A549 (cell line): ENCODE results near the gene LINC01488. TPM values are rescaled to one million over a fixed set of nuclear protein-coding genes. Genes with fewer than 3 reads are reported as not detected.
A peak's percentile ranks its signal among the peaks of the same experiment; 100 is the strongest.

Source experiments
- ATAC-seq, 2 experiments: fragments of 200-7000 bp in 1 of 2; fragments of >200 bp in 1 of 2; cut with Nextera tagmentation in 1 of 2; cut with Tn5 transposase in 1 of 2; 3 replicates each; pipeline versions ENCODE4 v1.8.0 to v1.9.1; 2018 to 2020; ENCODE audit warnings: mild to moderate bottlenecking in 1 of 2, moderate library complexity in 1 of 2
- CTCF ChIA-PET: fragments of 300-600 bp; sonication (Branson Sonifier 250); formaldehyde crosslinking; extraction: SDS; loops from one replicate; lab custom pipeline; 2021; ENCODE audit warnings: antibody characterized with exemption, inconsistent platforms; lab: Yijun Ruan, JAX
- POLR2A ChIA-PET: fragments of 350-600 bp; formaldehyde crosslinking; extraction: SDS; loops from one replicate; lab custom pipeline; 2021; ENCODE audit warnings: antibody characterized with exemption, inconsistent platforms; lab: Yijun Ruan, JAX
- DNase-seq, 2 experiments: peaks; one replicate each; pipeline versions ENCODE4 v3.0.0 to v3.0.0-alpha.2; 2011 to 2016; ENCODE audit warnings: low read depth in 1 of 2, low spot score in 1 of 2
- FAIRE-seq: peaks from 2 replicates; lab custom pipeline; 2011; peaks lifted over from hg19 to GRCh38; lab: Jason Lieb, UNC
- H3K27ac ChIP-seq, 2 experiments: fragments of >200 bp; sonication (Bioruptor Twin); formaldehyde crosslinking; 3 replicates each; pipeline ENCODE4 v1.5.1; 2016 to 2017
- H3K4me1 ChIP-seq: fragments of >200 bp; sonication (Bioruptor Twin); formaldehyde crosslinking; 3 replicates; pipeline ENCODE4 v1.6.1; 2016
- H3K4me2 ChIP-seq: fragments of >200 bp; sonication (Bioruptor Twin); formaldehyde crosslinking; 3 replicates; pipeline ENCODE4 v1.6.1; 2016
- H3K4me3 ChIP-seq: fragments of >200 bp; sonication (Bioruptor Twin); formaldehyde crosslinking; 3 replicates; pipeline ENCODE4 v1.5.1; 2016
- H3K9me3 ChIP-seq: fragments of >200 bp; sonication (Bioruptor Twin); formaldehyde crosslinking; 3 replicates; pipeline ENCODE4 v1.6.1; 2016
- CHD2 ChIP-seq: fragments of 150-350 bp; IDR thresholded peaks from 2 replicates; pipeline ENCODE4 v1.6.1; 2014; ENCODE audit warnings: low read length; ENCODE audit not compliant: partially characterized antibody
- EHF ChIP-seq: fragments of 250-450 bp; sonication (Bioruptor Pico); IDR thresholded peaks from 2 replicates; pipeline ENCODE4 v1.5.0; 2020; ENCODE audit warnings: mild to moderate bottlenecking
- ESRRA ChIP-seq: fragments of 150-350 bp; IDR thresholded peaks from 2 replicates; pipeline ENCODE4 v1.6.1; 2014; ENCODE audit warnings: mild to moderate bottlenecking, low read length, borderline replicate concordance
- GATA3 ChIP-seq: IDR thresholded peaks from 2 replicates; pipeline ENCODE4 v1.6.1; 2012; ENCODE audit warnings: borderline replicate concordance
- HEYL ChIP-seq: fragments of 250-450 bp; sonication (Bioruptor Pico); IDR thresholded peaks from 2 replicates; pipeline ENCODE4 v1.8.0; 2021; ENCODE audit warnings: mild to moderate bottlenecking, moderate library complexity
- HOXB5 ChIP-seq: fragments of 250-450 bp; sonication (Bioruptor Pico); IDR thresholded peaks from 2 replicates; pipeline ENCODE4 v1.5.0; 2020; ENCODE audit warnings: mild to moderate bottlenecking, moderate library complexity
- JUNB ChIP-seq: fragments of >200 bp; sonication (Bioruptor Twin); formaldehyde crosslinking; IDR thresholded peaks from 2 replicates; pipeline ENCODE4 v1.6.1; 2016
- KDM5A ChIP-seq: fragments of 200-600 bp; sonication (generic); IDR thresholded peaks from 2 replicates; pipeline ENCODE4 v1.6.1; 2016; ENCODE audit warnings: antibody characterized with exemption, mild to moderate bottlenecking
- MAZ ChIP-seq: fragments of 150-350 bp; IDR thresholded peaks from 2 replicates; pipeline ENCODE4 v1.6.1; 2014; ENCODE audit warnings: antibody characterized with exemption, low read depth, low read length, borderline replicate concordance
- MYC ChIP-seq: IDR thresholded peaks from 2 replicates; pipeline ENCODE4 v1.6.1; 2012; ENCODE audit warnings: mild to moderate bottlenecking, inconsistent platforms, low read length, improper control_type of control experiment, borderline replicate concordance
- POLR2AphosphoS2 ChIP-seq: conservative IDR thresholded peaks from 2 replicates; pipeline ENCODE4 v1.6.1; 2012; ENCODE audit warnings: low read length, improper control_type of control experiment, inconsistent platforms
- RCOR1 ChIP-seq: fragments of 150-350 bp; IDR thresholded peaks from 2 replicates; pipeline ENCODE4 v1.6.1; 2014; ENCODE audit warnings: antibody characterized with exemption, low read length, low read depth
- RFX5 ChIP-seq: fragments of 450-650 bp; IDR thresholded peaks from 2 replicates; pipeline ENCODE4 v1.7.1; 2014; ENCODE audit warnings: antibody characterized with exemption, mild to moderate bottlenecking, moderate library complexity
- SMC3 ChIP-seq: fragments of >200 bp; sonication (Bioruptor Twin); formaldehyde crosslinking; IDR thresholded peaks from 3 replicates; pipeline ENCODE4 v1.6.1; 2018; ENCODE audit warnings: inconsistent platforms
- SREBF2 ChIP-seq: fragments of 450-650 bp; IDR thresholded peaks from 2 replicates; pipeline ENCODE4 v1.6.1; 2014; ENCODE audit warnings: mild to moderate bottlenecking, moderate library complexity
- ZSCAN20 ChIP-seq: fragments of 250-450 bp; sonication (Bioruptor Pico); IDR thresholded peaks from 2 replicates; pipeline ENCODE4 v1.8.0; 2022; ENCODE audit warnings: mild to moderate bottlenecking, moderate library complexity
- WGBS: methylation state at CpG from one replicate; pipeline ENCODE4 v1.1.6; 2017; ENCODE audit errors: missing lambda C conversion rate; 5-methylcytosine and 5-hydroxymethylcytosine counted together
- polyA plus RNA-seq, 4 experiments: library from polyadenylated mRNA; depleted of rRNA in 3 of 4; stranded (reverse); fragments of >200 nt; fragmentation: RNase III in 1 of 4; extraction: RNeasy Plus Mini Kit Qiagen cat#74134 plus additional on column Dnase treatment in 1 of 4; gene quantifications; 2 replicates in 3 of 4; 3 replicates in 1 of 4; pipeline ENCODE4 v1.2.3, GENCODE V29; 2011 to 2017
- TF ChIP-seq, protein P1 (sequence below): fragments of 250-450 bp; sonication (Bioruptor Pico); IDR thresholded peaks from 2 replicates; pipeline ENCODE4 v1.5.0; 2020; ENCODE audit warnings: low read depth, mild to moderate bottlenecking, moderate library complexity
- TF ChIP-seq, protein P2 (sequence below): fragments of >200 bp; sonication (Bioruptor Twin); formaldehyde crosslinking; IDR thresholded peaks from 3 replicates; pipeline ENCODE4 v1.5.1; 2016
- TF ChIP-seq, protein P3 (sequence below): fragments of 200-600 bp; sonication (generic); IDR thresholded peaks from 2 replicates; pipeline ENCODE4 v1.6.1; 2016; ENCODE audit warnings: antibody characterized with exemption, mild to moderate bottlenecking, moderate library complexity

The LINC01488 gene
- polyA plus RNA-seq, 2 of the 4 experiments (the other 2 are of a cell fraction): 0.05 TPM; not detected in 1

DNA sequence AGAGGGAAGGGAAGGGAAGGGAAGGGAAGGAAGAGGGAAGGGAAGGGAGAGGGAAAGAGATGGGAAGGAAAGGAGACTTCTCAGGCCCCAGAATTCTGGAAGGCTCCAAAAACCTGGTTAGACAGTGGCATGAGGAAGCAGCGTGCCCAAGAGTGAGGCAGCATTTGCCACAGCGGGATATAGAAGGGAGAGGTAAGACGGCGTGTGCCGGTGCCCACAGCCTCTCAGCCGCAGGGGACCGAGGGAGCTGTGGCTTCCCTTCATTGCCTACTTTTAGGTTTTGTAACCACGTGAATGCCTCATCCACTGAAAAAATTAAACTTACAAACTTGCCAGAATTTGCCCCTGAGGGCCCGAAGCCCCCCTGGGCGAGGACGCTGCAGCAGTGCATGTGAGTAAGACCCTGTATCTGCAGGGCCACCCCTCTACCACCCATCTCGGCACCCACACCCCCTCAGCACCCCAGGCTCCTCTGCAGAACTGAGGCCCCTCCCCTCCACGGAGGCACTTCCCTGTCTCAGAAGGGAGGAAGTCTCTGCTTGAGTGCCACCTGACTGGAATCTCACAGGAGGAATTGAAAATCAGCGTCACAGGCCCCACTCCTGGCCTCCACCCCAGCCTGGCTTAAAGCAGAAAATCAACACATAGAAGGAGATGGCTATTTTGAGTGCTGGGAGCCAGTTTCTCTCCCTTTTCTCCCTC lies 58.1 kb downstream of the LINC01488 start:
- DNase-seq (no peak), FAIRE-seq (no peak), ATAC-seq (no peak)
- ChIA-PET POLR2A (no interaction called here), CTCF (no interaction called here)
- H3K4me3 ChIP-seq: no peak overlapping the region
- WGBS: 90% methylated on average over 13 of the region's 14 CpGs
- H3K9me3 ChIP-seq: no peaks in the 10 kb centered on the region
- peak overlapping the region; percentile 39 to 85; a peak in 5 of 6 replicates for H3K27ac ChIP-seq
- H3K4me2 ChIP-seq: no peak overlapping the region
- H3K4me1 ChIP-seq: peaks cover 31% of the 10 kb centered on the region
- TF ChIP-seq, protein P1, sequence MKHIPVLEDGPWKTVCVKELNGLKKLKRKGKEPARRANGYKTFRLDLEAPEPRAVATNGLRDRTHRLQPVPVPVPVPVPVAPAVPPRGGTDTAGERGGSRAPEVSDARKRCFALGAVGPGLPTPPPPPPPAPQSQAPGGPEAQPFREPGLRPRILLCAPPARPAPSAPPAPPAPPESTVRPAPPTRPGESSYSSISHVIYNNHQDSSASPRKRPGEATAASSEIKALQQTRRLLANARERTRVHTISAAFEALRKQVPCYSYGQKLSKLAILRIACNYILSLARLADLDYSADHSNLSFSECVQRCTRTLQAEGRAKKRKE (CRISPR knock-in tag): no peak
- no peak for TF ChIP-seq MAZ
- TF ChIP-seq MYC: no peak
- no peak for TF ChIP-seq RFX5
- TF ChIP-seq, protein P2, sequence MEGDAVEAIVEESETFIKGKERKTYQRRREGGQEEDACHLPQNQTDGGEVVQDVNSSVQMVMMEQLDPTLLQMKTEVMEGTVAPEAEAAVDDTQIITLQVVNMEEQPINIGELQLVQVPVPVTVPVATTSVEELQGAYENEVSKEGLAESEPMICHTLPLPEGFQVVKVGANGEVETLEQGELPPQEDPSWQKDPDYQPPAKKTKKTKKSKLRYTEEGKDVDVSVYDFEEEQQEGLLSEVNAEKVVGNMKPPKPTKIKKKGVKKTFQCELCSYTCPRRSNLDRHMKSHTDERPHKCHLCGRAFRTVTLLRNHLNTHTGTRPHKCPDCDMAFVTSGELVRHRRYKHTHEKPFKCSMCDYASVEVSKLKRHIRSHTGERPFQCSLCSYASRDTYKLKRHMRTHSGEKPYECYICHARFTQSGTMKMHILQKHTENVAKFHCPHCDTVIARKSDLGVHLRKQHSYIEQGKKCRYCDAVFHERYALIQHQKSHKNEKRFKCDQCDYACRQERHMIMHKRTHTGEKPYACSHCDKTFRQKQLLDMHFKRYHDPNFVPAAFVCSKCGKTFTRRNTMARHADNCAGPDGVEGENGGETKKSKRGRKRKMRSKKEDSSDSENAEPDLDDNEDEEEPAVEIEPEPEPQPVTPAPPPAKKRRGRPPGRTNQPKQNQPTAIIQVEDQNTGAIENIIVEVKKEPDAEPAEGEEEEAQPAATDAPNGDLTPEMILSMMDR: no peak
- no peak for TF ChIP-seq HEYL (CRISPR knock-in tag)
- no peak for TF ChIP-seq ZSCAN20 (CRISPR knock-in tag)
- TF ChIP-seq ESRRA: no peak
- no peak for TF ChIP-seq GATA3

DNA sequence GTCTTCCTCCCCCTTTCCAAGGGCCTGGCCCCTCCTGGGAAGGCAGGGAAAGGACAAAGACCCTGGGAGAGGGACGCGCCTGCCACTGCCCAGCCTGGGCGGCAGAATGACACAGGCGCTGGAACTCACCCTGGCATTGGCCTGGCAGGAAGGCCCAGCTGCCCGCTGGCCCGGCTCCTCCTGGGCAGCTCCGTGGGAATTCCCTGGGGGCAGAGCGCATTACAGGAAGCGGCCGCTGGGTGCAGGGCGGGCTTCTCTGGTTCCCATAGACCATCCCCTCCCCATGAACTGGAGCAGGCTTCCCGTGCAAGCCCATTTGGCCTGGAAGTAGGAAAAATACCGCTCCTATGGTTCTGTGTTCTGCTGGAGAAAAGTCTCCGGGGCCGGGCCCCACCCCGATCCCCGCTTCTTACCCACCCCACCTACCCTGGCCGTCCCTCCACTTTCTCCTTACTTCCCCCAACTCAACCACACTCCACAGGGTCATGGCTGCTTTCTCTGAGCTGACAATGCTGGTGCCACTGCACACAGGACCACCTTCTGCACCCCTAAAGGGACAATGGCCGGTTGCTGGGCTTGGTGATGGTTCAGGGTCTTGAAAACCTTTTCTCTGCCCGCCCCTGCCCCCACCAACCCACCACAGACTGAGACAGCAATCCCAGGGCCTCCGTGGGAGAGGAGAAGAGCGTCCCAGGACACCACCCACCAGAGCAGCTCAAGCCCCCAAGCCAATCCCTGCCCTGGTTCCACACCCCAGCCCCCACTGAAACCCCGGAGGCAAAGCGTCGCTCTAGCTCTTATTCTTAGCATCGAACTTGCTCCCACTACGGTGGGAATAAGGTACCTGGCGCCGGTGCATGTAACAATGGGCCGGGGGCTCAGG lies 58.9 kb downstream of the LINC01488 start:
- peak overlapping the region; percentile 39 to 85; a peak in 5 of 6 replicates for H3K27ac ChIP-seq
- ATAC-seq: no peak
- CTCF ChIA-PET: interaction anchor here (1.3 kb wide), 1 partner anchor 21 kb away, joined by 5 read pairs; no protein-coding TSS in a partner anchor
- H3K4me1 ChIP-seq: peaks cover 31% of the 10 kb centered on the region
- TF ChIP-seq SMC3: no peak
- no peak for TF ChIP-seq EHF (CRISPR knock-in tag)
- TF ChIP-seq KDM5A: no peak
- TF ChIP-seq ZSCAN20 (CRISPR knock-in tag): no peak
- TF ChIP-seq POLR2AphosphoS2: no peak
- no peak for TF ChIP-seq SREBF2
- TF ChIP-seq, protein P1 (CRISPR knock-in tag): no peak
- TF ChIP-seq, all 56 proteins: peak for 0
- no peak for DNase-seq
- no peak for FAIRE-seq
- 93% methylated on average over 21 of the region's 30 CpGs for WGBS
- POLR2A ChIA-PET: interaction anchor here (0.7 kb wide), 1 partner anchor 104 kb away, joined by 5 read pairs; no protein-coding TSS in a partner anchor
- Histone ChIP-seq H3K4me2 (no peak overlapping the region; the same call in 2 of the 3 replicates), H3K4me3 (no peak overlapping the region), H3K9me3 (no peaks in the 10 kb centered on the region)

DNA sequence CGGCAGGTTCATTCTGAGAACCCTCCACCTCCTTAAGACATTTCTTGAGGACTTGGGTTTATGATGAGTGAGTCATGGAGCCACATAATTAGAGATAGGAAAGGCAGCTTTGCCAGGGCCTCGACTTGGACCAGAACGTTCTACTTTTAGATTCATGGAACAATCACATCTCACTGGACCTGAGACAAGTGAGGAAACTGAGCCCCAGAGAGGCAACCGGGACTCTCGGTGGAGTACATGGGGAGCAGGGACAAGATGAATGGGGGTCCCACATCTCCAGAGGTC lies 59.5 kb downstream of the LINC01488 start:
- 86% methylated on average over 4 of the region's 5 CpGs for WGBS
- CTCF ChIA-PET: interaction anchor here (1.3 kb wide), 1 partner anchor 22 kb away, joined by 5 read pairs; no protein-coding TSS in a partner anchor
- FAIRE-seq (no peak), ATAC-seq (no peak), DNase-seq (no peak)
- TF ChIP-seq, protein P2: no peak
- TF ChIP-seq, protein P3, sequence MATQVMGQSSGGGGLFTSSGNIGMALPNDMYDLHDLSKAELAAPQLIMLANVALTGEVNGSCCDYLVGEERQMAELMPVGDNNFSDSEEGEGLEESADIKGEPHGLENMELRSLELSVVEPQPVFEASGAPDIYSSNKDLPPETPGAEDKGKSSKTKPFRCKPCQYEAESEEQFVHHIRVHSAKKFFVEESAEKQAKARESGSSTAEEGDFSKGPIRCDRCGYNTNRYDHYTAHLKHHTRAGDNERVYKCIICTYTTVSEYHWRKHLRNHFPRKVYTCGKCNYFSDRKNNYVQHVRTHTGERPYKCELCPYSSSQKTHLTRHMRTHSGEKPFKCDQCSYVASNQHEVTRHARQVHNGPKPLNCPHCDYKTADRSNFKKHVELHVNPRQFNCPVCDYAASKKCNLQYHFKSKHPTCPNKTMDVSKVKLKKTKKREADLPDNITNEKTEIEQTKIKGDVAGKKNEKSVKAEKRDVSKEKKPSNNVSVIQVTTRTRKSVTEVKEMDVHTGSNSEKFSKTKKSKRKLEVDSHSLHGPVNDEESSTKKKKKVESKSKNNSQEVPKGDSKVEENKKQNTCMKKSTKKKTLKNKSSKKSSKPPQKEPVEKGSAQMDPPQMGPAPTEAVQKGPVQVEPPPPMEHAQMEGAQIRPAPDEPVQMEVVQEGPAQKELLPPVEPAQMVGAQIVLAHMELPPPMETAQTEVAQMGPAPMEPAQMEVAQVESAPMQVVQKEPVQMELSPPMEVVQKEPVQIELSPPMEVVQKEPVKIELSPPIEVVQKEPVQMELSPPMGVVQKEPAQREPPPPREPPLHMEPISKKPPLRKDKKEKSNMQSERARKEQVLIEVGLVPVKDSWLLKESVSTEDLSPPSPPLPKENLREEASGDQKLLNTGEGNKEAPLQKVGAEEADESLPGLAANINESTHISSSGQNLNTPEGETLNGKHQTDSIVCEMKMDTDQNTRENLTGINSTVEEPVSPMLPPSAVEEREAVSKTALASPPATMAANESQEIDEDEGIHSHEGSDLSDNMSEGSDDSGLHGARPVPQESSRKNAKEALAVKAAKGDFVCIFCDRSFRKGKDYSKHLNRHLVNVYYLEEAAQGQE: no peak
- TF ChIP-seq JUNB (no peak), ZSCAN20 (CRISPR knock-in tag) (no peak), CHD2 (no peak), HOXB5 (CRISPR knock-in tag) (no peak), RCOR1 (no peak), SMC3 (no peak)
- H3K4me2 ChIP-seq: peak overlapping the region; percentile 62; the same call in 2 of the 3 replicates
- POLR2A ChIA-PET: interaction anchor here (0.7 kb wide), 1 partner anchor 104 kb away, joined by 5 read pairs; no protein-coding TSS in a partner anchor
- H3K4me1 ChIP-seq: peaks cover 31% of the 10 kb centered on the region
- H3K27ac ChIP-seq: peak overlapping the region; percentile 66 to 85
- H3K9me3 ChIP-seq: no peaks in the 10 kb centered on the region
- no peak overlapping the region for H3K4me3 ChIP-seq
